PFSK-1 (cell line): ENCODE measurements around the gene DLX3.

Source experiments
- FOXP2 ChIP-seq: optimal IDR thresholded peaks from 2 replicates; pipeline ENCODE3; 2011; ENCODE audit warnings: borderline replicate concordance, control low read depth, inconsistent platforms; ENCODE audit not compliant: insufficient read depth; ENCODE audit errors: extremely low read length, extremely low read depth
- POLR2AphosphoS5 ChIP-seq: IDR thresholded peaks from 2 replicates; pipeline ENCODE4 v1.6.1; 2012; ENCODE audit warnings: low read depth, mild to moderate bottlenecking, control low read depth, low read length, moderate library complexity
- SIN3A ChIP-seq: IDR thresholded peaks from 2 replicates; pipeline ENCODE4 v1.6.1; 2012; ENCODE audit warnings: mild to moderate bottlenecking, low read length, moderate library complexity, borderline replicate concordance; ENCODE audit not compliant: insufficient read depth
- TAF1 ChIP-seq: IDR thresholded peaks from 2 replicates; pipeline ENCODE4 v1.6.1; 2012; ENCODE audit warnings: low read length, control low read depth, borderline replicate concordance; ENCODE audit not compliant: insufficient read depth
- TF ChIP-seq, protein P1 (sequence below), 2 experiments: IDR thresholded peaks; 2 replicates each; pipeline versions ENCODE4 v1.6.1 to v1.8.0; 2011 to 2012; ENCODE audit warnings: low read depth in 2 of 2, low read length in 2 of 2, control low read depth in 1 of 2, inconsistent platforms in 1 of 2, mild to moderate bottlenecking in 1 of 2, moderate library complexity in 1 of 2; ENCODE audit not compliant: insufficient read depth in 1 of 2

DLX3 gene

DNA sequence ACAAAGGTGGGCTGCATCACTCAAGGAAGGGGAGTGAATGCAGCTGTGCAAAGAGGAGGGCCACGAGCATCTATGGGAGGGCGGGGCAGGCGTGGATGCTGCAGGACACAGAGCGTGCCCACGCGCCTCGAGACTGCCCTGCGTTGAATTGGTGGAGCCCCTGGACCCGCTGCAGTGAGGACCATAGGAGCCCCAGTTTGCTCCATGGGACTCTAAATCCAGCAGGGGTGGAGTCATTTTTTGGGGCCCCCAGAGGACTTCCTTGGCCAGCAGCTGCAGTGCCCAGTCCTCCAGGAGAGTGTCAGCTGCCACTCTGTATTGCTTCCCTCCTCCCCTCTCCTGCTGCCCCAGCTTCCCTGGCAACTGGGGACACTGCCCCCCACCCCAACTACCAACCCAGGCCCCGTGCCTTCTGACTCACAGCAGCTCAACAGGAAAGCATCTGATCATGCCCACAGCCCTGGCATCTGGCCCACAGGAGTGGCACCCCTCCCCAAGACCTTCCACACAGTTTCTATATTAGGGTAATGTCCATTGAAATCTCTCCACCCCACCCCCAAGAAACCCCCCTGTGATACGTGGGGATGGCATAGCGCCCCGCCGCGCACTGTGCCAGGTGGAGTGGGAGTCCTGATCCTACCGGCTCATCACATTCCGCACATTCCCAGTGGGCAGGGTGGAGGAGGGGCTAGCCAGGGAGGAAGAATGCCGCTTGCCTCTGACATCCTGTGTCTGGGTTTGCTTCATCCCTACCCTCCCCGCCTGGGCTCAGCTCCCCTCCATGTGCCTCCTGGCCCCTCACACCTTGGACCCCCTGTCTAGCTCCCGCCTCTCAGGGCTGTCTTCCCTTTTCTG is 33.1 kb upstream of the DLX3 start:
- TF ChIP-seq FOXP2 (no peak), TAF1 (no peak), SIN3A (no peak), POLR2AphosphoS5 (no peak)
- TF ChIP-seq, protein P1, sequence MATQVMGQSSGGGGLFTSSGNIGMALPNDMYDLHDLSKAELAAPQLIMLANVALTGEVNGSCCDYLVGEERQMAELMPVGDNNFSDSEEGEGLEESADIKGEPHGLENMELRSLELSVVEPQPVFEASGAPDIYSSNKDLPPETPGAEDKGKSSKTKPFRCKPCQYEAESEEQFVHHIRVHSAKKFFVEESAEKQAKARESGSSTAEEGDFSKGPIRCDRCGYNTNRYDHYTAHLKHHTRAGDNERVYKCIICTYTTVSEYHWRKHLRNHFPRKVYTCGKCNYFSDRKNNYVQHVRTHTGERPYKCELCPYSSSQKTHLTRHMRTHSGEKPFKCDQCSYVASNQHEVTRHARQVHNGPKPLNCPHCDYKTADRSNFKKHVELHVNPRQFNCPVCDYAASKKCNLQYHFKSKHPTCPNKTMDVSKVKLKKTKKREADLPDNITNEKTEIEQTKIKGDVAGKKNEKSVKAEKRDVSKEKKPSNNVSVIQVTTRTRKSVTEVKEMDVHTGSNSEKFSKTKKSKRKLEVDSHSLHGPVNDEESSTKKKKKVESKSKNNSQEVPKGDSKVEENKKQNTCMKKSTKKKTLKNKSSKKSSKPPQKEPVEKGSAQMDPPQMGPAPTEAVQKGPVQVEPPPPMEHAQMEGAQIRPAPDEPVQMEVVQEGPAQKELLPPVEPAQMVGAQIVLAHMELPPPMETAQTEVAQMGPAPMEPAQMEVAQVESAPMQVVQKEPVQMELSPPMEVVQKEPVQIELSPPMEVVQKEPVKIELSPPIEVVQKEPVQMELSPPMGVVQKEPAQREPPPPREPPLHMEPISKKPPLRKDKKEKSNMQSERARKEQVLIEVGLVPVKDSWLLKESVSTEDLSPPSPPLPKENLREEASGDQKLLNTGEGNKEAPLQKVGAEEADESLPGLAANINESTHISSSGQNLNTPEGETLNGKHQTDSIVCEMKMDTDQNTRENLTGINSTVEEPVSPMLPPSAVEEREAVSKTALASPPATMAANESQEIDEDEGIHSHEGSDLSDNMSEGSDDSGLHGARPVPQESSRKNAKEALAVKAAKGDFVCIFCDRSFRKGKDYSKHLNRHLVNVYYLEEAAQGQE (IDR thresholded peaks at IDR 0.05; ENCODE audit: insufficient read depth in 1 of 2, low read depth in 2 of 2, low read length in 2 of 2) = no peak

DNA sequence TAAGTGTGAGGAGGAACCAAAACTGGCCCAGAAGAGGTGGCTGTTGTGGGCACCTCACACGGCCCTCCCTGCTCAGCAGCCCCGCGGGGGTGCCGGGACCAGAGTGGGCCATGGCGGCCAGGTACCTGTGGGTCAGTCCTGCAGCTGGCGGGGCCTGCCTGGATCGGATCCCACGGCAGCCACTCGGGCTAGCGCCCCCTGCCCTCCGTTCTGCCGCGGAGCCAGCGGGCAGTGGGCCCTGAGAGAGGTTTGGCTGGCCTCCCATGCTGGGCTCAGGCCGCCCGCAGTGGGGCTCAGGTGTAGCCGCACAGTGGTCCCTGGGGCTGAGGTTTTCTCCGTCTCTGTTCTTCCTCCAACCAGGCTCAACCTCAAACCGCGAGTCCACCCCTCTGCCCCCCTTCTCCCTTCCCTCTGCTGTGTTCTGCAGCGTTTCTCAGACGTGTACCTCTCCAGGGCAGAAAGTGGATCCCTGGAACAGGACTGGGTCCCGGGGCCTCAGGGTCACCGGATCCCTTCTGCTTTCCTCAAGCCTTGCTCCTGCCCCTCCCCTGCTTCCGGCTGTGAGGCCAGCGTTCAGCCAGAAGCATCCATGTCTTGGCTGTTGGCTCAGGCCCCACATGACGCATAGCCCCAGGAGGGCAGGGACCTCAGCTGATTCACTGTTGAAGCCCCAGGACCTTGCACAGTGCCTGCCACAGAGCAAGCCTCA is 32.3 kb upstream of the DLX3 start:
- TF ChIP-seq POLR2AphosphoS5 = no peak
- TF ChIP-seq, protein P1 (IDR thresholded peaks at IDR 0.05; ENCODE audit: insufficient read depth in 1 of 2, low read depth in 2 of 2, low read length in 2 of 2) = no peak
- no peak for TF ChIP-seq FOXP2
- no peak for TF ChIP-seq TAF1
- TF ChIP-seq SIN3A = no peak

DNA sequence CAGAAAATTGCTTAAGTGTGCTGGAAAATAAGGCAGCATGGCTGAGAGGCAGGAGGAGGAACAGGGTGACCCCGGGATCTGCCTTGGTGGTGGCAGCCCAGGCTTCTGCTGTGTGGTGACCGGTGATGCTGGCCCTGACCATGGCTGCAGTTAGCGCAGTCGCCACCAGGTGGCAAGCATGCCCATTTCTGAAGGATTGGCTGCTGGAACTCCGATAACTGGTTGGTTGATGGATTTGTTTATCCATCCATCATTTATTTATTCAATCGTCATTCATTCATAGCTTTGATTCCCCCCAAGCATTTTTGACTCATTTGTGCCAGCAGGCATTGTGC is 31.8 kb upstream of the DLX3 start:
- TF ChIP-seq SIN3A (no peak), FOXP2 (peak; percentile 71), POLR2AphosphoS5 (no peak), TAF1 (no peak)
- TF ChIP-seq, protein P1 (IDR thresholded peaks at IDR 0.05; ENCODE audit: insufficient read depth in 1 of 2, low read depth in 2 of 2, low read length in 2 of 2) = no peak

DNA sequence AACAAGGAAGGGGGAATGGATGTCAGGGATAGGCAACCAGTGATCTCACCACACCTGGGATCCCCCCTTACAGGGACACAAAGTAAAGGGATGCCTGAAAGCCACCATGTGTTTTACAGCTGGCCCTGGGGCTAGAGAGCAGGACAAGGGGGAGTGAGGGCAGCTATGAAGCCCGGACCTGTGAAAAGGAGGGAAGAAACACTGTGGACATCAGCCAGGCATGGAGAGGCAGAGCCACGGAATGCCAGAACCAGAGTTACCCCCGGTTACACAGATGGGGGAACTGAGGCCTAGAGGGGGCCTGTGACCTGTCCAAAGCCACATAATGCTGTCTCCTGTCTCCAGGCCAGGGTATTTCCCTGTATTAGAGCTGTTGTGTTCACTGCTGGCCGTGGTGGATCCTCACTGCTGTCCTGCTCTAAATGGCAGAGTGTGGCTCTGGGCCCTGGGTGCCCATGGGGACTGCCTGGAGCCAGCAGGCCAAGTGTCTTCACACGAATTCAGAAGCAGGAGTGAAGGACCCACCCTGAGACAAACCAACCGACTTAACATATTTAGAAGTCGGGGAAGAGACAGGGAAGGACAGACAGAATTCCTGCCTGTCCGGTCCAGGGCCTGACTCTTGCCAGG is 31.1 kb upstream of the DLX3 start:
- TF ChIP-seq SIN3A = no peak
- TF ChIP-seq, protein P1 (IDR thresholded peaks at IDR 0.05; ENCODE audit: insufficient read depth in 1 of 2, low read depth in 2 of 2, low read length in 2 of 2) = no peak
- no peak for TF ChIP-seq TAF1
- no peak for TF ChIP-seq FOXP2
- no peak for TF ChIP-seq POLR2AphosphoS5
